Muscle of back (tissue), 11 donors: ENCODE data around the gene SLC25A25. TPM values are rescaled to one million over a fixed set of nuclear protein-coding genes. Genes with fewer than 3 reads are reported as not detected.
A peak's percentile ranks its signal among the peaks of the same experiment; 100 is the strongest.

Source experiments
- DNase-seq, 3 donors: peaks; one replicate each; pipeline versions ENCODE4 v3.0.0 to v3.0.0-alpha.2; 2013
- polyA plus RNA-seq, 10 donors: library from polyadenylated mRNA; unstranded; fragments of 120-200 nt; gene quantifications; one replicate each; pipeline ENCODE4 v1.2.1, GENCODE V29; 2013; ENCODE audit not compliant: insufficient read length in 10 of 10

The SLC25A25 gene
- polyA plus RNA-seq, 10 donors: 9.6 to 16.2 (median 12.0) TPM

- no peak for DNase-seq
Observed at GRCh38 chr9:128096616-128097536, 28.8 kb downstream of the SLC25A25 start.

- DNase-seq: no peak
Observed at GRCh38 chr9:128097543-128098296, 29.7 kb downstream of the SLC25A25 start.

- DNase-seq: peak; percentile 84 to 95 (median 90)
Observed at GRCh38 chr9:128098297-128099230, 30.5 kb downstream of the SLC25A25 start.

- DNase-seq: no peak
Observed at GRCh38 chr9:128099231-128099931, 31.3 kb downstream of the SLC25A25 start.

GRCh38 chr9:128099932-128100491 is 32.0 kb downstream of the SLC25A25 start:
- no peak for DNase-seq

- no peak for DNase-seq
Observed at GRCh38 chr9:128100581-128100980, 32.5 kb downstream of the SLC25A25 start.

- no peak for DNase-seq
Observed at GRCh38 chr9:128101231-128101661, 33.2 kb downstream of the SLC25A25 start.

GRCh38 chr9:128101690-128102089 is 33.7 kb downstream of the SLC25A25 start:
- no peak for DNase-seq

- no peak for DNase-seq
Observed at GRCh38 chr9:128102196-128102595, 34.2 kb downstream of the SLC25A25 start.

- no peak for DNase-seq
Observed at GRCh38 chr9:128102861-128103588, 35.0 kb downstream of the SLC25A25 start.

- DNase-seq: no peak
Observed at GRCh38 chr9:128103589-128103962, 35.5 kb downstream of the SLC25A25 start.

- peak in 1 of 3 donors; percentile 61 for DNase-seq
Observed at GRCh38 chr9:128104171-128104618, 36.2 kb downstream of the SLC25A25 start.

- DNase-seq: no peak
Observed at GRCh38 chr9:128105538-128106175, 37.6 kb downstream of the SLC25A25 start.

- DNase-seq: no peak
Observed at GRCh38 chr9:128106181-128106939, 38.3 kb downstream of the SLC25A25 start.

GRCh38 chr9:128106940-128107467 is 39.0 kb downstream of the SLC25A25 start:
- DNase-seq: no peak

- DNase-seq: no peak
Observed at GRCh38 chr9:128107468-128108268, 39.6 kb downstream of the SLC25A25 start.
